GM12878 (cell line): ENCODE results near the gene SLC25A46. TPM values are rescaled to one million over a fixed set of nuclear protein-coding genes. Genes with fewer than 3 reads are reported as not detected.
A peak's percentile ranks its signal among the peaks of the same experiment; 100 is the strongest.

Source experiments
- ATAC-seq: fragments of 200-7000 bp; cut with Tn5 transposase; 3 replicates; pipeline ENCODE4 v1.9.1; 2020; ENCODE audit warnings: mild to moderate bottlenecking, moderate library complexity
- BruUV-seq: library from RNA; stranded (reverse); fragments of 400-500 nt; replicated peaks from 2 replicates; lab custom pipeline; 2021; lab: Mats Ljungman, UMichigan
- CTCF ChIA-PET: fragments of 300-600 bp; sonication (Branson Sonifier 250); formaldehyde crosslinking; extraction: SDS; loops from one replicate; lab custom pipeline; 2021; ENCODE audit warnings: inconsistent platforms; lab: Yijun Ruan, JAX
- POLR2A ChIA-PET: fragments of 350-600 bp; formaldehyde crosslinking; extraction: SDS; loops from one replicate; lab custom pipeline; 2021; ENCODE audit warnings: inconsistent platforms; lab: Charles Lee
- RAD21 ChIA-PET: fragments of 300-600 bp; sonication (Branson Sonifier 250); formaldehyde crosslinking; loops from one replicate; lab custom pipeline; 2023; ENCODE audit warnings: antibody characterized with exemption; ENCODE audit not compliant: unreplicated experiment; lab: Charles Lee
- SMC1A ChIA-PET: fragments of 300-600 bp; sonication (Branson Sonifier 250); formaldehyde crosslinking; loops from one replicate; lab custom pipeline; 2023; ENCODE audit not compliant: unreplicated experiment, uncharacterized antibody; lab: Charles Lee
- DNase-seq: peaks from one replicate; pipeline ENCODE4 v3.0.0-alpha.2; 2011; ENCODE audit warnings: low read depth, low spot score
- FAIRE-seq: peaks from 3 replicates; lab custom pipeline; 2011; peaks lifted over from hg19 to GRCh38; lab: Jason Lieb, UNC
- H2AFZ ChIP-seq: 2 replicates; pipeline ENCODE4 v1.6.0; 2011; ENCODE audit warnings: low read depth, low read length, control low read depth; ENCODE audit not compliant: control insufficient read depth
- H3K27ac ChIP-seq: 2 replicates; pipeline ENCODE4 v1.5.1; 2011; ENCODE audit warnings: control low read depth; ENCODE audit not compliant: control insufficient read depth, insufficient read depth
- H3K27me3 ChIP-seq, 2 experiments: replicated peaks in 1 of 2; 2 replicates each; pipeline versions ENCODE4 v1.6.0 to v1.6.1; 2011; ENCODE audit warnings: low read length in 1 of 2; ENCODE audit not compliant: control insufficient read depth in 2 of 2, insufficient read depth in 2 of 2
- H3K36me3 ChIP-seq, 2 experiments: 2 replicates each; pipeline ENCODE4 v1.5.1; 2011; ENCODE audit warnings: low read length in 1 of 2; ENCODE audit not compliant: control insufficient read depth in 2 of 2, insufficient read depth in 2 of 2
- H3K4me1 ChIP-seq: 2 replicates; pipeline ENCODE4 v1.6.1; 2011; ENCODE audit warnings: mild to moderate bottlenecking, low read length, moderate library complexity, mixed read lengths; ENCODE audit not compliant: control insufficient read depth, insufficient read depth
- H3K4me2 ChIP-seq: 2 replicates; pipeline ENCODE4 v1.6.0; 2011; ENCODE audit warnings: control low read depth; ENCODE audit not compliant: control insufficient read depth, insufficient read depth
- H3K4me3 ChIP-seq: fragments of 200-600 bp; sonication (generic); 2 replicates; pipeline ENCODE4 v1.5.1; 2016
- H3K79me2 ChIP-seq: 2 replicates; pipeline ENCODE4 v1.6.0; 2011; ENCODE audit warnings: low read length; ENCODE audit not compliant: control insufficient read depth, insufficient read depth
- H3K9ac ChIP-seq: 2 replicates; pipeline ENCODE4 v1.8.0; 2011; ENCODE audit warnings: low read length, control low read depth, mixed read lengths; ENCODE audit not compliant: control insufficient read depth, insufficient read depth
- H3K9me3 ChIP-seq: replicated peaks from 3 replicates; pipeline ENCODE4 v1.5.1; 2011; ENCODE audit warnings: mild to moderate bottlenecking, low read length; ENCODE audit not compliant: control insufficient read depth, insufficient read depth
- H4K20me1 ChIP-seq: 2 replicates; pipeline ENCODE4 v1.6.0; 2011; ENCODE audit not compliant: control insufficient read depth, insufficient read depth
- ATF3 ChIP-seq: IDR thresholded peaks from 2 replicates; pipeline ENCODE4 v1.6.1; 2011; ENCODE audit warnings: low read depth, mild to moderate bottlenecking, low read length, moderate library complexity, borderline replicate concordance; ENCODE audit errors: extremely low read depth
- BHLHE40 ChIP-seq, 2 experiments: fragments of 450-650 bp in 1 of 2; IDR thresholded peaks; 2 replicates each; pipeline ENCODE4 v1.6.1; 2011 to 2017; ENCODE audit warnings: low read depth in 2 of 2, borderline replicate concordance in 1 of 2, improper control_type of control experiment in 1 of 2, low read length in 1 of 2, mild to moderate bottlenecking in 1 of 2
- CREB1 ChIP-seq: IDR thresholded peaks from 2 replicates; pipeline ENCODE4 v1.6.1; 2012; ENCODE audit warnings: low read depth, mild to moderate bottlenecking, inconsistent platforms
- CREM ChIP-seq: IDR thresholded peaks from 2 replicates; pipeline ENCODE4 v1.6.1; 2014; ENCODE audit warnings: antibody characterized with exemption, low read depth
- EZH2 ChIP-seq: IDR thresholded peaks from 2 replicates; pipeline ENCODE4 v1.6.1; 2012; ENCODE audit warnings: low read depth, mild to moderate bottlenecking, control low read depth, inconsistent platforms, low read length, borderline replicate concordance; ENCODE audit not compliant: control insufficient read depth
- FOS ChIP-seq: IDR thresholded peaks from 3 replicates; pipeline ENCODE4 v1.6.1; 2011; ENCODE audit warnings: borderline replicate concordance; ENCODE audit not compliant: insufficient read length; ENCODE audit errors: extremely low read depth
- NFXL1 ChIP-seq: fragments of 450-650 bp; IDR thresholded peaks from 2 replicates; pipeline ENCODE4 v1.6.1; 2017; ENCODE audit warnings: antibody characterized with exemption, mild to moderate bottlenecking, borderline replicate concordance
- NFYB ChIP-seq: IDR thresholded peaks from 2 replicates; pipeline ENCODE4 v1.6.1; 2011; ENCODE audit warnings: low read depth, mild to moderate bottlenecking, low read length, improper control_type of control experiment, moderate library complexity; ENCODE audit not compliant: insufficient read depth
- RAD51 ChIP-seq: fragments of 450-650 bp; IDR thresholded peaks from 2 replicates; pipeline ENCODE4 v1.6.1; 2016; ENCODE audit warnings: moderate library complexity, mild to moderate bottlenecking, inconsistent platforms
- RBBP5 ChIP-seq: fragments of 200-600 bp; sonication (generic); conservative IDR thresholded peaks from 2 replicates; pipeline ENCODE4 v1.6.1; 2016
- USF1 ChIP-seq: IDR thresholded peaks from 2 replicates; pipeline ENCODE4 v1.6.1; 2011; ENCODE audit warnings: borderline replicate concordance, low read depth, mild to moderate bottlenecking, moderate library complexity, mixed read lengths, low read length; ENCODE audit not compliant: insufficient read depth; ENCODE audit errors: extremely low read length
- WRNIP1 ChIP-seq: IDR thresholded peaks from 2 replicates; pipeline ENCODE4 v1.6.1; 2011; ENCODE audit warnings: low read depth, low read length, improper control_type of control experiment, borderline replicate concordance
- ZNF622 ChIP-seq: fragments of 450-650 bp; IDR thresholded peaks from 2 replicates; pipeline ENCODE4 v1.6.1; 2017; ENCODE audit warnings: mild to moderate bottlenecking, inconsistent platforms
- WGBS: methylation state at CpG from one replicate; pipeline ENCODE4 v1.1.6; 2016; ENCODE audit warnings: low lambda C conversion rate; ENCODE audit not compliant: insufficient replicate concordance, insufficient coverage; ENCODE audit errors: missing lambda C conversion rate; 5-methylcytosine and 5-hydroxymethylcytosine counted together
- in situ Hi-C: fragments of 300-500 bp; cut with MboI; formaldehyde crosslinking; loops from 9 replicates; pipeline ENCODE4 v1.14.3; 2018; ENCODE audit warnings: mixed read lengths
- intact Hi-C: fragments of 100-400 bp; cut with micrococcal nuclease; formaldehyde crosslinking; loops from one replicate; pipeline ENCODE4 v1.14.2; 2022; ENCODE audit not compliant: unreplicated experiment
- polyA plus RNA-seq, 11 experiments: library from polyadenylated mRNA; depleted of rRNA in 4 of 11; unstranded in 6 of 11; stranded (reverse) in 5 of 11; fragments of >200 nt; fragmentation: Nextera tagmentation in 4 of 11; fragmentation: Illumina TruSeq in 1 of 11; extraction: Ambion mirVana in 4 of 11; extraction: Trizol in 1 of 11; gene quantifications; 1 replicate in 1 of 11; 2 replicates in 10 of 11; pipeline versions ENCODE4 v1.2.1 to v1.2.3, GENCODE V29; 2011 to 2016; ENCODE audit warnings: inconsistent platforms in 2 of 11, missing spikeins in 2 of 11, low read depth in 1 of 11
- total RNA-seq, 4 experiments: library from RNA; depleted of rRNA in 3 of 4; stranded (reverse); fragments of >200 nt in 3 of 4; fragmentation: Illumina TruSeq in 1 of 4; extraction: Trizol in 1 of 4; gene quantifications; 2 replicates each; pipeline versions ENCODE4 v1.2.1 to v1.2.3, GENCODE V29; 2013 to 2021
- TF ChIP-seq, protein P1 (sequence below): IDR thresholded peaks from 2 replicates; pipeline ENCODE4 v1.6.1; 2012; ENCODE audit warnings: low read depth, low read length, improper control_type of control experiment
- TF ChIP-seq, protein P2 (sequence below): IDR thresholded peaks from 2 replicates; pipeline ENCODE4 v1.6.1; 2011; ENCODE audit warnings: low read depth, low read length, improper control_type of control experiment, borderline replicate concordance

Gene SLC25A46
- total and polyA plus RNA-seq, 10 of the 15 experiments (the other 5 are each of a cell fraction or from before 2014, with no cell fraction given), result 18.0 to 89.6 (median 68.2) TPM

- H3K9ac ChIP-seq, result no peak within 1 kb of the TSS
- in situ Hi-C loops (loop anchor here (25.0 kb wide), 2 partner anchors 511 to 786 kb away; partner anchors contain the start of gene STARD4), intact Hi-C loops (no loop called here)
- RAD21 ChIA-PET, result no interaction called here
- no peaks in the 10 kb centered on the region for H4K20me1 ChIP-seq
- POLR2A ChIA-PET, result interaction anchor here (0.5 kb wide), 1 partner anchor 182 kb away, joined by 3 read pairs; no protein-coding TSS in a partner anchor
- peak; percentile 99 for ATAC-seq
- no peaks in the 10 kb centered on the region for H3K9me3 ChIP-seq
- peak; percentile 21 for DNase-seq
- BruUV-seq, result no TSS peak
- H3K36me3 ChIP-seq, result no peaks in the 10 kb centered on the region
- no peaks in the 10 kb centered on the region for H3K27me3 ChIP-seq
- no peaks in the 10 kb centered on the region for H3K4me1 ChIP-seq
- no peak within 1 kb of the TSS for H3K27ac ChIP-seq
- peak within 1 kb of the TSS; percentile 60 for H3K4me3 ChIP-seq
- H2AFZ ChIP-seq, result peak within 1 kb of the TSS; percentile 92
- SMC1A ChIA-PET, result interaction anchor here (1.0 to 1.2 kb wide), 4 partner anchors 10 to 30 kb away, joined by 3 to 6 read pairs (median 4); partner anchors contain the start of gene SLC25A46
- CTCF ChIA-PET, result interaction anchor here (0.6 to 1.5 kb wide), 4 partner anchors 9 to 1827 kb away, joined by 3 to 8 read pairs (median 3); no protein-coding TSS in a partner anchor
- 15% methylated on average over 14 of the region's 17 CpGs for WGBS
- TF ChIP-seq, protein P1, sequence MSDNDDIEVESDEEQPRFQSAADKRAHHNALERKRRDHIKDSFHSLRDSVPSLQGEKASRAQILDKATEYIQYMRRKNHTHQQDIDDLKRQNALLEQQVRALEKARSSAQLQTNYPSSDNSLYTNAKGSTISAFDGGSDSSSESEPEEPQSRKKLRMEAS, result 0 out of 2 replicates have a peak, but pooled peaks have one; percentile 4
- TF ChIP-seq EZH2 (no peak), ATF3 (peak; percentile 69; the same call in 1 of the 2 replicates), ZNF622 (no peak), FOS (peak; percentile 12), NFYB (peak; percentile 65; the same call in 1 of the 2 replicates), WRNIP1 (no peak), CREB1 (peak; percentile 89), BHLHE40 (IDR thresholded peaks at IDR 0.05; ENCODE audit: borderline replicate concordance in 1 of 2, low read depth in 2 of 2, low read length in 1 of 2) (peak in 1 of 2 experiments; percentile 21; a peak in 1 of 4 replicates), RAD51 (peak; percentile 28; the same call in 1 of the 2 replicates), RBBP5 (no peak), NFXL1 (no peak), CREM (peak; percentile 91), USF1 (peak; percentile 82)
- TF ChIP-seq, protein P2, sequence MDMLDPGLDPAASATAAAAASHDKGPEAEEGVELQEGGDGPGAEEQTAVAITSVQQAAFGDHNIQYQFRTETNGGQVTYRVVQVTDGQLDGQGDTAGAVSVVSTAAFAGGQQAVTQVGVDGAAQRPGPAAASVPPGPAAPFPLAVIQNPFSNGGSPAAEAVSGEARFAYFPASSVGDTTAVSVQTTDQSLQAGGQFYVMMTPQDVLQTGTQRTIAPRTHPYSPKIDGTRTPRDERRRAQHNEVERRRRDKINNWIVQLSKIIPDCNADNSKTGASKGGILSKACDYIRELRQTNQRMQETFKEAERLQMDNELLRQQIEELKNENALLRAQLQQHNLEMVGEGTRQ, result peak; percentile 40
- peak; percentile 87 for FAIRE-seq
- no peaks in the 10 kb centered on the region for H3K79me2 ChIP-seq
- H3K4me2 ChIP-seq, result peak within 1 kb of the TSS; percentile 69
Measured at GRCh38 chr5:110726249-110727024, 12.4 kb upstream of the SLC25A46 start, which contains the start of gene TMEM232. Gene TMEM232 (minus strand): TSS chr5:110726671. CDS start chr5:110667352, 59,319 bp downstream.
